A673 (cell line): Measurements from ENCODE around the gene PLCD1.

Experiments used
- EZH2 ChIP-seq: fragments of 200-600 bp; sonication (generic); IDR thresholded peaks from 2 replicates; pipeline ENCODE4 v1.6.1; 2017; ENCODE audit warnings: borderline replicate concordance, low read depth, mild to moderate bottlenecking, mixed read lengths, antibody characterized with exemption, low read length; ENCODE audit not compliant: poor library complexity, severe bottlenecking
- TF ChIP-seq, protein P1 (sequence below): fragments of 300-800, 200-600 bp; sonication (generic); conservative IDR thresholded peaks from 2 replicates; pipeline ENCODE4 v1.5.1; 2017; ENCODE audit warnings: low read depth, mild to moderate bottlenecking, antibody characterized with exemption, low read length, moderate library complexity, mixed read lengths

DNA sequence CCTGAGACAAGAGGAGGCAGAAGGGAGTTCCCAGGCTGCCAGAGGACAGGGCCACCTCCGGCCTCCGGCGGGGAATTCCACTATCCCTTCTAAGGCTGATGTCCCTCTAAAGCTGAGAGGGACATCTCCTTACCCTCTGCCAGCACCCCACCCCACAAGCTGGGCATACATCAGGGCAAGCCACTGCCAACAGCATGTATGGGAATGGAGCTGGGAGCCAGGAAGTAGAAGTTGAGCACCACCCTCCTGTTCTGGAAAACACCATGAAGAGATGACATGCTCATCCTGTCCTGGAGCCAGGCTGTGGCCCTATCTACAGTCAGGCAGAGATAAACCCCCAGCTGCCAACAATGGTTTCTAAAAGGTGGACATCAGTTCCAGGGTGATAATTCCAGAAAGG is 7.1 kb downstream of the PLCD1 start:
- TF ChIP-seq, protein P1, sequence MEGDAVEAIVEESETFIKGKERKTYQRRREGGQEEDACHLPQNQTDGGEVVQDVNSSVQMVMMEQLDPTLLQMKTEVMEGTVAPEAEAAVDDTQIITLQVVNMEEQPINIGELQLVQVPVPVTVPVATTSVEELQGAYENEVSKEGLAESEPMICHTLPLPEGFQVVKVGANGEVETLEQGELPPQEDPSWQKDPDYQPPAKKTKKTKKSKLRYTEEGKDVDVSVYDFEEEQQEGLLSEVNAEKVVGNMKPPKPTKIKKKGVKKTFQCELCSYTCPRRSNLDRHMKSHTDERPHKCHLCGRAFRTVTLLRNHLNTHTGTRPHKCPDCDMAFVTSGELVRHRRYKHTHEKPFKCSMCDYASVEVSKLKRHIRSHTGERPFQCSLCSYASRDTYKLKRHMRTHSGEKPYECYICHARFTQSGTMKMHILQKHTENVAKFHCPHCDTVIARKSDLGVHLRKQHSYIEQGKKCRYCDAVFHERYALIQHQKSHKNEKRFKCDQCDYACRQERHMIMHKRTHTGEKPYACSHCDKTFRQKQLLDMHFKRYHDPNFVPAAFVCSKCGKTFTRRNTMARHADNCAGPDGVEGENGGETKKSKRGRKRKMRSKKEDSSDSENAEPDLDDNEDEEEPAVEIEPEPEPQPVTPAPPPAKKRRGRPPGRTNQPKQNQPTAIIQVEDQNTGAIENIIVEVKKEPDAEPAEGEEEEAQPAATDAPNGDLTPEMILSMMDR = no peak
- TF ChIP-seq EZH2 = no peak
